Measurements from ENCODE around the gene CLDN25.

DNA sequence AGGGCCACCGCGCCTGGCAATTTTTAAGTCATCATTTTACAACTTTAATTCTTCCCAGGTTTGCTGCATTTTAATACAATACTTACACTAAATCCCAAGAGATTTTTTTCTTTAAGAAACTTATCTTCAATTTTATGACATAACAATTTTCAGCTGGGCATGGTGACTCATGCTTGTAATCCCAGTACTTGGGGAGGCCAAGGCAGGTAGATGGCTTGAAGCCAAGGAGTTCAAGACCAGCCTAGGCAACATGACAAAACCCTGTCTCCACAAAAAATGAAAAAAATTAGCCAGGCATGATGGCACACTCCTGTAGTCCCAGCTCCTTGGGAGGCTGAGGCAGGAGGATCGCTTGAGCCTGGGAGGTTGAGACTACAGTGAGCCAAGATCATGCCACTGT lies 38.8 kb downstream of the CLDN25 start:
- TF ChIP-seq, protein P1, sequence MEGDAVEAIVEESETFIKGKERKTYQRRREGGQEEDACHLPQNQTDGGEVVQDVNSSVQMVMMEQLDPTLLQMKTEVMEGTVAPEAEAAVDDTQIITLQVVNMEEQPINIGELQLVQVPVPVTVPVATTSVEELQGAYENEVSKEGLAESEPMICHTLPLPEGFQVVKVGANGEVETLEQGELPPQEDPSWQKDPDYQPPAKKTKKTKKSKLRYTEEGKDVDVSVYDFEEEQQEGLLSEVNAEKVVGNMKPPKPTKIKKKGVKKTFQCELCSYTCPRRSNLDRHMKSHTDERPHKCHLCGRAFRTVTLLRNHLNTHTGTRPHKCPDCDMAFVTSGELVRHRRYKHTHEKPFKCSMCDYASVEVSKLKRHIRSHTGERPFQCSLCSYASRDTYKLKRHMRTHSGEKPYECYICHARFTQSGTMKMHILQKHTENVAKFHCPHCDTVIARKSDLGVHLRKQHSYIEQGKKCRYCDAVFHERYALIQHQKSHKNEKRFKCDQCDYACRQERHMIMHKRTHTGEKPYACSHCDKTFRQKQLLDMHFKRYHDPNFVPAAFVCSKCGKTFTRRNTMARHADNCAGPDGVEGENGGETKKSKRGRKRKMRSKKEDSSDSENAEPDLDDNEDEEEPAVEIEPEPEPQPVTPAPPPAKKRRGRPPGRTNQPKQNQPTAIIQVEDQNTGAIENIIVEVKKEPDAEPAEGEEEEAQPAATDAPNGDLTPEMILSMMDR (conservative IDR thresholded peaks at IDR 0.05; ENCODE audit: low read length): no peak
- no peak for TF ChIP-seq EZH2phosphoT487 (IDR thresholded peaks at IDR 0.05; ENCODE audit: borderline replicate concordance, low read depth, low read length)
